ENCODE measurements around the gene RHOJ. TPM values are rescaled to one million over a fixed set of nuclear protein-coding genes. Genes with fewer than 3 reads are reported as not detected.

RHOJ gene
- total and polyA plus RNA-seq, 12 donors: 1.8 to 14.9 (median 5.6) TPM

DNA sequence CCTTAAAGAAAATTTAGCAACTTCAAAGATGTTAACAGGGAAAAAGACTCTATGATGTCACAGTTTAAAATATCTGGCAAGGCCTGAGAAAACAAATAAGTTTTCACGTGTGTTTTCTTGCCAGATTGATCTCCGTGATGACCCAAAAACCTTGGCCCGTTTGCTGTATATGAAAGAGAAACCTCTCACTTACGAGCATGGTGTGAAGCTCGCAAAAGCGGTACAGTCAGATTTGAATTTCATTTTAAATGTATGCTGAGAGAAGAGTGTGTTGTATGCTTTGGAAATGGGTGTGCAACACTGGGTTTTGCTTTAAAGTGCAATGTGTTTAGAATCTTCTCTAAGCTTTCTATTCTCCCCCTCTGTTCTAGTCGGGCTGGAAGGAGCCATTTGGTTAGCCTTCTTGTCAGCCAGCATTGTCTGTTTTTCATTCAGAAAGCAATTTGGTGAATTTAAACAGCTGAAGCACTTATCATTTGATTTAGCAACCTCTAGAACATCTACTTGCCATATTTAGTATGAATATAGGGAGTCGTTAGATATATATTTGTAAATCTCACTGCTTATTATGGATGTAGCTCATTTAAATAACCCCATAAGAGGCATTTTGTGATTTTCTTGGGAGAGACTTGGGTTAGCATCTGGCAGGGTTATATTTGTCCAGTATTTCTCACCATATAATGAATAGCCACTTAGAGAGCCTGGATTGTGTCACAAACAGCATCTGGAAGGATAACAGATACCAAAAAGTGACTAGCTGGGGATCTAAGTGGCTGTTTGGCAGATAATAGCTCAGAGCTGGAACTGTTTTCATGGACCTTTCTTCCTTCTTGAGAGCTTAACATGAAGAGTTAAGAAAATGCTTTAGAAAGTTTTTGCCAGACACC lies 79.0 kb downstream of the RHOJ start:
- Histone ChIP-seq H3K36me3 (replicated peaks in 1 of 2) (no peaks in the 10 kb centered on the region), H3K27me3 (no peaks in the 10 kb centered on the region), H3K9me3 (replicated peaks in 1 of 3) (no peaks in the 10 kb centered on the region), H3K4me3 (no peak overlapping the region), H3K4me1 (replicated peaks in 1 of 2) (no peaks in the 10 kb centered on the region), H3K27ac (no peak overlapping the region)
- intact Hi-C loops (cut with DNase I): loop anchor here in 1 of 2 donors (10.0 kb wide), 1 partner anchor 1108 kb away; no protein-coding TSS in a partner anchor
- 62 to 73% (median 65%) methylated on average over 8 of the region's 8 CpGs for WGBS, 4 donors
- no peak for DNase-seq
- TF ChIP-seq, protein P1, sequence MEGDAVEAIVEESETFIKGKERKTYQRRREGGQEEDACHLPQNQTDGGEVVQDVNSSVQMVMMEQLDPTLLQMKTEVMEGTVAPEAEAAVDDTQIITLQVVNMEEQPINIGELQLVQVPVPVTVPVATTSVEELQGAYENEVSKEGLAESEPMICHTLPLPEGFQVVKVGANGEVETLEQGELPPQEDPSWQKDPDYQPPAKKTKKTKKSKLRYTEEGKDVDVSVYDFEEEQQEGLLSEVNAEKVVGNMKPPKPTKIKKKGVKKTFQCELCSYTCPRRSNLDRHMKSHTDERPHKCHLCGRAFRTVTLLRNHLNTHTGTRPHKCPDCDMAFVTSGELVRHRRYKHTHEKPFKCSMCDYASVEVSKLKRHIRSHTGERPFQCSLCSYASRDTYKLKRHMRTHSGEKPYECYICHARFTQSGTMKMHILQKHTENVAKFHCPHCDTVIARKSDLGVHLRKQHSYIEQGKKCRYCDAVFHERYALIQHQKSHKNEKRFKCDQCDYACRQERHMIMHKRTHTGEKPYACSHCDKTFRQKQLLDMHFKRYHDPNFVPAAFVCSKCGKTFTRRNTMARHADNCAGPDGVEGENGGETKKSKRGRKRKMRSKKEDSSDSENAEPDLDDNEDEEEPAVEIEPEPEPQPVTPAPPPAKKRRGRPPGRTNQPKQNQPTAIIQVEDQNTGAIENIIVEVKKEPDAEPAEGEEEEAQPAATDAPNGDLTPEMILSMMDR (IDR thresholded peaks at IDR 0.05): no peak
- no peak for TF ChIP-seq POLR2A (IDR thresholded peaks at IDR 0.05)

DNA sequence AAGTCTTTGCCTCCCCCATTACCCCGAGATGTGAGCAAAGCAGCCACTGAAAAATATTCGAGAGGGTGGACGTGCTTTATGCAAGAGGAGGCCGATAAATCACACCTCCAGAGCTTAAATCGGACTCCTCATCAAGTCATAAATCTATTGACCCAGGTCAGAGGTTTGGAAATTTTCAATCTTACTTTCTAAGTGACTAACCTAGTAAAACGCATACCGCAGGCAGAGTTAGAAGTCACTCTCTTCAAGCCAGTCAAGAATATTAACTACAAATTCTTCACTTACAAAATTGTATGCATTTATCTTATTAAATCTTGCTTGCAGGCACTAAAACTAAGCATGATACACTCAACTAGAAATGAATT lies 79.6 kb downstream of the RHOJ start:
- no peaks in the 10 kb centered on the region for H3K36me3 ChIP-seq (replicated peaks in 1 of 2)
- no peaks in the 10 kb centered on the region for H3K9me3 ChIP-seq (replicated peaks in 1 of 3)
- no peak for DNase-seq
- no peak overlapping the region for H3K4me3 ChIP-seq
- intact Hi-C loops (cut with DNase I): loop anchor here in 1 of 2 donors (10.0 kb wide), 1 partner anchor 1109 kb away; no protein-coding TSS in a partner anchor
- no peaks in the 10 kb centered on the region for H3K4me1 ChIP-seq (replicated peaks in 1 of 2)
- 76 to 83% (median 79%) methylated on average over 7 of the region's 7 CpGs for WGBS, 4 donors
- no peak overlapping the region for H3K27ac ChIP-seq
- TF ChIP-seq, protein P1 (IDR thresholded peaks at IDR 0.05): no peak
- no peak for TF ChIP-seq POLR2A (IDR thresholded peaks at IDR 0.05)
- no peaks in the 10 kb centered on the region for H3K27me3 ChIP-seq

DNA sequence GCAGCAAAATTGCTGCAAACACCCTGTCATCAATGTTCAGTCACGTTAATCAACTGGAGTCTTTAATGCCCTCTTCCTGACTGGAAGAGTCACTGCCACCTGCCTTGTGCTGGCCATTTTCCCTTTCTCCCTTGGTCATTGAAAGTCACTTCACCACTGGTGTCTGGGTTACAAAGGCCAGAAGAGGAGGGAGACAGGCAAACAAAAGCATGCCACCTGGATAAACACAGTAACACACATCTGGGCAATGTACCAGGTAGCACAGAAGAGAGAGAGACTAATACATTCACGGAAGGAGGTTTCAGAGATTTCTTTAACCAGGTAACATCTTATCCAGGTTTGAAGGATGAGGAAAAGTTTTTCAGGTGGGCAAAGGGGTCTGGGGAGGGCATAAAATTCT lies 81.8 kb downstream of the RHOJ start:
- TF ChIP-seq, protein P1 (IDR thresholded peaks at IDR 0.05): no peak
- TF ChIP-seq POLR2A (IDR thresholded peaks at IDR 0.05): no peak
- H3K36me3 ChIP-seq (replicated peaks in 1 of 2): no peaks in the 10 kb centered on the region
- WGBS, 4 donors: 73 to 89% (median 81%) methylated on average over 2 of the region's 2 CpGs
- intact Hi-C loops (cut with DNase I): loop anchor here in 1 of 2 donors (10.0 kb wide), 1 partner anchor 1111 kb away; no protein-coding TSS in a partner anchor
- no peak overlapping the region for H3K27ac ChIP-seq
- DNase-seq: no peak
- H3K4me3 ChIP-seq: no peak overlapping the region
- no peaks in the 10 kb centered on the region for H3K9me3 ChIP-seq (replicated peaks in 1 of 3)
- no peaks in the 10 kb centered on the region for H3K4me1 ChIP-seq (replicated peaks in 1 of 2)
- no peaks in the 10 kb centered on the region for H3K27me3 ChIP-seq

DNA sequence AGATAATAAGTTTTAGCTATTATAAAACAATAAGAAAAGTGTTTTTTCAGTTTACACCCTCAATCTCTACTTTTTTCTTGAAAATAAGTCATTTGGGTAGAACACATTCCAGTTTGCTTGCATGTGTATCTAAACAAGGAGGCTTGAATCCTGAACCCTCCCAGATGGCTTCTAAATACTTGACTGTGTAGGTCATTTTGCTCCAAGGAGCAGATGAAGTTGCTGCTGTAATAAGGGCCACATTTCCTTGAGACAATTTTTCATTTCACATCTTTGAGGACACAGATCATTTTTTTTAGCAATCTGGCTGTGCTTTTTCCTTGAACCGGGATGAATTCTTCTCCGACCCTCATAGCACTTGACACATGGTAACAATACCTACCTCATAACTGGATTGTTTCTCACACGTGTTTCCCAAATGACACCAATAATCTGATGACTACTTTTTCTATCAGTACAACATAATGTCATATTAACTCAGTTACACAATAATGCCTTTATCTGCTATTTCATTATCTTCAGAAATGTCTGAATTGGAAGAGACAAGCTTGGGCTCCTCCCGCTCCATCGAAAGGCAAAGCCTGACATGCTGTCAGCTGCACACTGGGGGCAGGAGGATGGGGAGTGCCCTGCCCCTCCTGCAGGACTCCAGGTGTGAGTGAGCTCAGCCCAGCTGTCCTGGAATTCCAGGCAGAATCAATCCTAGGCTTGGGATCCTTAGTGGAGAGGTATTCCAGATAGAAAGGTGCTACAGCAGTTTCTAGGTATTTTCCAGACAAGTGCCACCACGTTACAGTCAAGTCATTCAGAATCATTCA lies 83.6 kb downstream of the RHOJ start:
- DNase-seq: no peak
- H3K36me3 ChIP-seq (replicated peaks in 1 of 2): no peaks in the 10 kb centered on the region
- no peak overlapping the region for H3K27ac ChIP-seq
- no peaks in the 10 kb centered on the region for H3K9me3 ChIP-seq (replicated peaks in 1 of 3)
- 75 to 81% (median 80%) methylated on average over 6 of the region's 6 CpGs for WGBS, 4 donors
- TF ChIP-seq, protein P1 (IDR thresholded peaks at IDR 0.05): no peak
- TF ChIP-seq POLR2A (IDR thresholded peaks at IDR 0.05): no peak
- H3K27me3 ChIP-seq: no peaks in the 10 kb centered on the region
- no peaks in the 10 kb centered on the region for H3K4me1 ChIP-seq (replicated peaks in 1 of 2)
- no peak overlapping the region for H3K4me3 ChIP-seq
- intact Hi-C loops (cut with DNase I): loop anchor here in 1 of 2 donors (10.0 kb wide), 1 partner anchor 1113 kb away; no protein-coding TSS in a partner anchor
